ENCODE measurements around the gene ALK.

- TF ChIP-seq, protein P1, sequence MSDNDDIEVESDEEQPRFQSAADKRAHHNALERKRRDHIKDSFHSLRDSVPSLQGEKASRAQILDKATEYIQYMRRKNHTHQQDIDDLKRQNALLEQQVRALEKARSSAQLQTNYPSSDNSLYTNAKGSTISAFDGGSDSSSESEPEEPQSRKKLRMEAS (IDR thresholded peaks at IDR 0.05; ENCODE audit: low read depth, low read length): no peak
- TF ChIP-seq CTCF (IDR thresholded peaks at IDR 0.05; ENCODE audit: low read depth, low read length): no peak
Observed at GRCh38 chr2:29249666-29250253, 671.6 kb downstream of the ALK start.

Data from NB4 (cell line).